Keratinocyte (primary cell): ENCODE results near the gene NAT16. TPM values are rescaled to one million over a fixed set of nuclear protein-coding genes. Genes with fewer than 3 reads are reported as not detected.
A peak's percentile ranks its signal among the peaks of the same experiment; 100 is the strongest.

Experiments
- DNase-seq: peaks from one replicate; pipeline ENCODE4 v3.0.0-alpha.2; 2011; ENCODE audit warnings: low read depth, missing footprints, low spot score
- FAIRE-seq: peaks from 2 replicates; lab custom pipeline; 2011; peaks lifted over from hg19 to GRCh38; lab: Jason Lieb, UNC
- H2AFZ ChIP-seq: 2 replicates; pipeline ENCODE4 v1.6.0; 2012; ENCODE audit warnings: low read length, control low read depth, inconsistent platforms; ENCODE audit not compliant: control insufficient read depth
- H3K27ac ChIP-seq: 2 replicates; pipeline ENCODE4 v1.5.1; 2011; ENCODE audit warnings: low read length; ENCODE audit not compliant: control insufficient read depth, insufficient read depth
- H3K27me3 ChIP-seq: 3 replicates; pipeline ENCODE4 v1.6.0; 2011; ENCODE audit warnings: low read length; ENCODE audit not compliant: control insufficient read depth, insufficient read depth; ENCODE audit errors: extremely low read depth
- H3K36me3 ChIP-seq, 2 experiments: 2 replicates in 1 of 2; 3 replicates in 1 of 2; pipeline ENCODE4 v1.5.1; 2011; ENCODE audit warnings: low read length in 2 of 2, mild to moderate bottlenecking in 1 of 2; ENCODE audit not compliant: control insufficient read depth in 2 of 2, insufficient read depth in 2 of 2; ENCODE audit errors: extremely low read depth in 1 of 2
- H3K4me1 ChIP-seq: 3 replicates; pipeline ENCODE4 v1.5.1; 2011; ENCODE audit warnings: low read length; ENCODE audit not compliant: control insufficient read depth, insufficient read depth; ENCODE audit errors: extremely low read depth
- H3K4me2 ChIP-seq: 3 replicates; pipeline ENCODE4 v1.6.0; 2011; ENCODE audit warnings: low read depth, low read length; ENCODE audit not compliant: control insufficient read depth, insufficient read depth; ENCODE audit errors: extremely low read depth
- H3K4me3 ChIP-seq, 3 experiments: fragments of 200-600 bp in 1 of 3; sonication (generic) in 1 of 3; 2 replicates in 2 of 3; 3 replicates in 1 of 3; pipeline ENCODE4 v1.5.1; 2011 to 2016; ENCODE audit warnings: low read length in 3 of 3, mild to moderate bottlenecking in 3 of 3, control low read depth in 2 of 3, inconsistent platforms in 1 of 3, low read depth in 1 of 3, mixed read lengths in 1 of 3, mixed run types in 1 of 3, moderate library complexity in 1 of 3; ENCODE audit not compliant: control insufficient read depth in 2 of 3, insufficient read depth in 2 of 3; ENCODE audit errors: extremely low read depth in 1 of 3
- H3K79me2 ChIP-seq: 2 replicates; pipeline ENCODE4 v1.6.0; 2012; ENCODE audit warnings: low read length; ENCODE audit not compliant: control insufficient read depth, insufficient read depth
- H3K9ac ChIP-seq: 3 replicates; pipeline ENCODE4 v1.6.0; 2011; ENCODE audit warnings: low read length; ENCODE audit not compliant: control insufficient read depth, insufficient read depth; ENCODE audit errors: extremely low read depth
- H3K9me1 ChIP-seq: 3 replicates; pipeline ENCODE4 v1.6.0; 2011; ENCODE audit warnings: low read length; ENCODE audit not compliant: control insufficient read depth, insufficient read depth; ENCODE audit errors: extremely low read depth
- H3K9me3 ChIP-seq: 2 replicates; pipeline ENCODE4 v1.5.1; 2012; ENCODE audit warnings: low read depth, low read length; ENCODE audit not compliant: control insufficient read depth
- H4K20me1 ChIP-seq: 3 replicates; pipeline ENCODE4 v1.6.0; 2011; ENCODE audit warnings: low read length; ENCODE audit not compliant: control insufficient read depth, insufficient read depth; ENCODE audit errors: extremely low read depth
- CTCF ChIP-seq, 3 experiments: IDR thresholded peaks in 1 of 3; conservative IDR thresholded peaks in 1 of 3; optimal IDR thresholded peaks in 1 of 3; 2 replicates in 2 of 3; 3 replicates in 1 of 3; pipeline versions ENCODE3 to v1.5.1; 2011; ENCODE audit warnings: low read length in 3 of 3, mild to moderate bottlenecking in 3 of 3, moderate library complexity in 2 of 3, control low read depth in 1 of 3, inconsistent platforms in 1 of 3; ENCODE audit not compliant: insufficient read depth in 2 of 3; ENCODE audit errors: extremely low read depth in 1 of 3
- EZH2 ChIP-seq: IDR thresholded peaks from one replicate; pipeline ENCODE4 v1.6.1; 2012; ENCODE audit warnings: inconsistent platforms, mild to moderate bottlenecking, low read length, moderate library complexity
- dilution Hi-C: fragments of 300-500 bp; cut with MboI; formaldehyde crosslinking; loops from one replicate; pipeline ENCODE4 v1.7.0; 2020; ENCODE audit warnings: low sequenced_read_pairs; ENCODE audit not compliant: extremely low pct_ligation_motif_present
- polyA plus RNA-seq, 5 experiments: library from polyadenylated mRNA; depleted of rRNA in 3 of 5; stranded (reverse) in 3 of 5; stranded (forward) in 1 of 5; unstranded in 1 of 5; fragments of >200 nt; gene quantifications; 1 replicate in 1 of 5; 2 replicates in 3 of 5; 3 replicates in 1 of 5; pipeline versions ENCODE4 v1.2.1 to v1.2.3, GENCODE V29; 2011 to 2012; ENCODE audit warnings: missing spikeins in 2 of 5, low read depth in 1 of 5, low replicate concordance in 1 of 5

Gene NAT16
- polyA plus RNA-seq, 1 donor (not counting 4 experiments of a cell fraction or from before 2014, with no cell fraction given), result not detected

GRCh38 chr7:101170617-101171441 lies 9.3 kb downstream of the NAT16 start:
- peaks cover 35% of the 10 kb centered on the region for H3K4me1 ChIP-seq
- no peak overlapping the region for H3K9ac ChIP-seq
- peaks cover 3% of the 10 kb centered on the region for H4K20me1 ChIP-seq
- H3K27me3 ChIP-seq, result peaks cover 97% of the 10 kb centered on the region
- dilution Hi-C loops, result no loop called here
- no peaks in the 10 kb centered on the region for H3K36me3 ChIP-seq
- H3K4me2 ChIP-seq, result no peak overlapping the region
- DNase-seq (no peak), FAIRE-seq (no peak)
- H2AFZ ChIP-seq, result no peak overlapping the region
- no peaks in the 10 kb centered on the region for H3K79me2 ChIP-seq
- H3K9me3 ChIP-seq, result no peaks in the 10 kb centered on the region
- H3K9me1 ChIP-seq, result no peaks in the 10 kb centered on the region
- TF ChIP-seq CTCF (optimal IDR thresholded peaks at IDR 0.05 in 1 of 3, IDR thresholded peaks at IDR 0.05 in 1 of 3, conservative IDR thresholded peaks at IDR 0.05 in 1 of 3; ENCODE audit: extremely low read depth in 1 of 3, insufficient read depth in 2 of 3, low read length in 3 of 3), result no peak
- TF ChIP-seq EZH2, result peak; percentile 18
- H3K4me3 ChIP-seq, result no peak overlapping the region
- no peak overlapping the region for H3K27ac ChIP-seq

GRCh38 chr7:101169838-101170551 lies 10.1 kb downstream of the NAT16 start:
- Histone ChIP-seq H2AFZ (no peak overlapping the region), H3K4me2 (peak overlapping the region; percentile 66), H4K20me1 (peaks cover 3% of the 10 kb centered on the region), H3K79me2 (no peaks in the 10 kb centered on the region), H3K4me3 (peak overlapping the region in 1 of 3 experiments; percentile 4), H3K27ac (no peak overlapping the region), H3K9me1 (no peaks in the 10 kb centered on the region), H3K9me3 (no peaks in the 10 kb centered on the region), H3K36me3 (no peaks in the 10 kb centered on the region), H3K9ac (no peak overlapping the region), H3K27me3 (peaks cover 94% of the 10 kb centered on the region), H3K4me1 (peaks cover 38% of the 10 kb centered on the region)
- DNase-seq, result no peak
- peak; percentile 60 for FAIRE-seq
- TF ChIP-seq CTCF (optimal IDR thresholded peaks at IDR 0.05 in 1 of 3, IDR thresholded peaks at IDR 0.05 in 1 of 3, conservative IDR thresholded peaks at IDR 0.05 in 1 of 3; ENCODE audit: extremely low read depth in 1 of 3, insufficient read depth in 2 of 3, low read length in 3 of 3), result peak; percentile 94 to 97 (median 95)
- TF ChIP-seq EZH2, result no peak
- dilution Hi-C loops, result no loop called here
